ENCODE data around the gene ADAM19.
A peak's percentile ranks its signal among the peaks of the same experiment; 100 is the strongest.

The ADAM19 gene

GRCh38 chr5:157603333-157604190, 28.0 kb upstream of the ADAM19 start:
- no peaks in the 10 kb centered on the region for H3K36me3 ChIP-seq (ENCODE audit: insufficient read depth, low read length)
- TF ChIP-seq EZH2 (IDR thresholded peaks at IDR 0.05; ENCODE audit: borderline replicate concordance, low read depth, low read length, severe bottlenecking) (no peak), CTCF (IDR thresholded peaks at IDR 0.05; ENCODE audit: borderline replicate concordance, extremely low read depth, low read length, poor library complexity, severe bottlenecking) (no peak)
- H3K4me2 ChIP-seq (ENCODE audit: insufficient read depth, low read length): peak overlapping the region; percentile 57
- ATAC-seq (ENCODE audit: insufficient read depth, low read depth) (peak; percentile 82), DNase-seq (peak; percentile 77)
- peak overlapping the region; percentile 46 for H3K9ac ChIP-seq (ENCODE audit: low read depth, low read length)
- H3K79me2 ChIP-seq (ENCODE audit: insufficient read depth, low read length): no peaks in the 10 kb centered on the region
- peaks cover 57% of the 10 kb centered on the region for H3K4me1 ChIP-seq (ENCODE audit: insufficient read depth, low read length)
- no peaks in the 10 kb centered on the region for H4K20me1 ChIP-seq (ENCODE audit: insufficient read depth, low read length)
- no peaks in the 10 kb centered on the region for H3K9me3 ChIP-seq (ENCODE audit: insufficient read depth, low read length, severe bottlenecking)
- peak overlapping the region in 1 of 2 experiments; percentile 32; a peak in 2 of 4 replicates for H3K4me3 ChIP-seq (ENCODE audit: low read depth in 1 of 2, low read length in 2 of 2)
- no peaks in the 10 kb centered on the region for H3K27me3 ChIP-seq (ENCODE audit: insufficient read depth, low read length, poor library complexity)
- H2AFZ ChIP-seq (ENCODE audit: low read depth, low read length): peak overlapping the region; percentile 46
- H3K27ac ChIP-seq (ENCODE audit: low read length): peak overlapping the region; percentile 93

- peak overlapping the region; percentile 93 for H3K27ac ChIP-seq (ENCODE audit: low read length)
- peak; percentile 44 for DNase-seq
- no peak overlapping the region for H3K4me3 ChIP-seq (ENCODE audit: low read depth in 1 of 2, low read length in 2 of 2)
- H2AFZ ChIP-seq (ENCODE audit: low read depth, low read length): peak overlapping the region; percentile 14; the same call in 1 of the 2 replicates
- no peaks in the 10 kb centered on the region for H3K36me3 ChIP-seq (ENCODE audit: insufficient read depth, low read length)
- H3K9ac ChIP-seq (ENCODE audit: low read depth, low read length): no peak overlapping the region
- no peak overlapping the region for H3K4me2 ChIP-seq (ENCODE audit: insufficient read depth, low read length)
- H4K20me1 ChIP-seq (ENCODE audit: insufficient read depth, low read length): no peaks in the 10 kb centered on the region
- no peaks in the 10 kb centered on the region for H3K27me3 ChIP-seq (ENCODE audit: insufficient read depth, low read length, poor library complexity)
- no peaks in the 10 kb centered on the region for H3K9me3 ChIP-seq (ENCODE audit: insufficient read depth, low read length, severe bottlenecking)
- H3K4me1 ChIP-seq (ENCODE audit: insufficient read depth, low read length): peaks cover 49% of the 10 kb centered on the region
- ATAC-seq (ENCODE audit: insufficient read depth, low read depth): peak; percentile 33; the same call in 2 of the 3 replicates
- TF ChIP-seq EZH2 (IDR thresholded peaks at IDR 0.05; ENCODE audit: borderline replicate concordance, low read depth, low read length, severe bottlenecking): no peak
- no peak for TF ChIP-seq CTCF (IDR thresholded peaks at IDR 0.05; ENCODE audit: borderline replicate concordance, extremely low read depth, low read length, poor library complexity, severe bottlenecking)
- H3K79me2 ChIP-seq (ENCODE audit: insufficient read depth, low read length): no peaks in the 10 kb centered on the region
These were observed 26.9 kb upstream of the ADAM19 start for GRCh38 chr5:157602505-157602904.

GRCh38 chr5:157600252-157600651, 24.7 kb upstream of the ADAM19 start:
- TF ChIP-seq CTCF (IDR thresholded peaks at IDR 0.05; ENCODE audit: borderline replicate concordance, extremely low read depth, low read length, poor library complexity, severe bottlenecking) (no peak), EZH2 (IDR thresholded peaks at IDR 0.05; ENCODE audit: borderline replicate concordance, low read depth, low read length, severe bottlenecking) (no peak)
- peaks cover 57% of the 10 kb centered on the region for H3K4me1 ChIP-seq (ENCODE audit: insufficient read depth, low read length)
- H3K9me3 ChIP-seq (ENCODE audit: insufficient read depth, low read length, severe bottlenecking): no peaks in the 10 kb centered on the region
- H3K27ac ChIP-seq (ENCODE audit: low read length): 0 out of 2 replicates have a peak overlapping the region, but pooled peaks have one; percentile 41
- H3K27me3 ChIP-seq (ENCODE audit: insufficient read depth, low read length, poor library complexity): no peaks in the 10 kb centered on the region
- DNase-seq (no peak), ATAC-seq (ENCODE audit: insufficient read depth, low read depth) (no peak)
- no peak overlapping the region for H3K4me2 ChIP-seq (ENCODE audit: insufficient read depth, low read length)
- H2AFZ ChIP-seq (ENCODE audit: low read depth, low read length): no peak overlapping the region
- no peaks in the 10 kb centered on the region for H3K36me3 ChIP-seq (ENCODE audit: insufficient read depth, low read length)
- H3K4me3 ChIP-seq (ENCODE audit: low read depth in 1 of 2, low read length in 2 of 2): no peak overlapping the region
- no peaks in the 10 kb centered on the region for H4K20me1 ChIP-seq (ENCODE audit: insufficient read depth, low read length)
- H3K9ac ChIP-seq (ENCODE audit: low read depth, low read length): no peak overlapping the region
- H3K79me2 ChIP-seq (ENCODE audit: insufficient read depth, low read length): no peaks in the 10 kb centered on the region

Data from DND-41 (cell line).